Fibroblast of skin of right quadriceps (primary cell): Measurements from ENCODE around the gene SCGB2B2.
"Not testable (repeated sequence)": the region's sequence is repeated elsewhere in the genome, so short reads cannot be mapped to it uniquely, and the experiment has no call there.

Experiments
- DNase-seq: peaks from one replicate; pipeline ENCODE4 v3.0.0-alpha.2; 2013

SCGB2B2 gene, protein sequence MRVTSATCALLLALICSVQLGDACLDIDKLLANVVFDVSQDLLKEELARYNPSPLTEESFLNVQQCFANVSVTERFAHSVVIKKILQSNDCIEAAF

DNA sequence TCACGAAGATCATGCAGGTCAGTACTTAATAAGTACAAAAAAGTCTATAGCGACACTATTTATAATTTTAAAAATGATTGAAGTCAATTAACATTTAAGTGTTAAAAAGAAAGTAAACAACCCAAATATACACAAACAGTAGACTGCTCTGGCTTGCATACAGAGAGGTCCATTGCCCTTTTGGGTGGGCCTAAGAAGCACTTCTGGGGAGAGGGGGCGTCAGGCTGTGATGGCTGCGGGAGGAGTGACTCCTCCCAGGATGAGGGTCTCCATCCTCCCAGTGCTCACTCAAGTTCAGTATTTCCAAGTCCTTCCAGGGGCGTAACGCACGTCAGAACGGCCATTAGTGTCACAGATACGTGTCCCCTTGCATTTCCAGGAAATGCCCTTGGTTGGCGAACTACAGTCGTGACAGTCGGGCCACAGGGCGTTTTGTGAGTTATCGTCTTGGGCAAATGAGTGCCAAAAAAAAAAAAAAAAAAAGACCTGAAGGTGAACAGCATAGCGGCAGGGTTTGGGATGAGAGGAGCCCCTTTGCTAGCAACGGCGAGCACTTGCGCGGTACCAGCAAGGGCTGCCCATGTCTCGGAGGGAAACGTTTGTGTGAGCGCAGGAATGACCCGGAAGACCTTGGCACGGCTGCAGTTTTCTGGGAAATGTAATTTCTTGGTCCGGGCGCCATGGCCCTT lies at the start of gene SCGB2B2:
Gene SCGB2B2, minus strand, starts transcription at position 463 of the 689 bp plus-strand sequence. CDS start 82,596 bp downstream, outside the sequence.
- DNase-seq: peak; percentile 89

DNA sequence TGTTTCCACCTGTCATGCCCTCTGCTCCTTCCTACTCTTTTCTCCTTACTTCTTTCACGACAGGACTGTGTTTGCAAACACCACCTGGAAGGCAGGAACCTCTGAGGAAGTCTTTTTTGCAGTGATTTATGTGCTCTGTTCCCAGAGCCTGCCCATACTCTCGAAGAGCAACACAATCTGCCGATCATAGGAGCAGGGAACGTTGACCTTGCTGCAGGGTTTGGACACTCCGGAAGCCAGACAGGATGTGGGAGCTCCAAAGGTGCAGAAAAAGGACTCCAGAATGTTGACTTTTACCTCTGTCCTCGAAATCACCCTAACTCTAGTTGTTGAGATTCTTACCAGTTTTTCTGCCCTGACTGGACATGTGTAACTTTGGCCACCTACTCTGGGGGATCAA lies 48.4 kb upstream of the SCGB2B2 start:
- no peak for DNase-seq

DNA sequence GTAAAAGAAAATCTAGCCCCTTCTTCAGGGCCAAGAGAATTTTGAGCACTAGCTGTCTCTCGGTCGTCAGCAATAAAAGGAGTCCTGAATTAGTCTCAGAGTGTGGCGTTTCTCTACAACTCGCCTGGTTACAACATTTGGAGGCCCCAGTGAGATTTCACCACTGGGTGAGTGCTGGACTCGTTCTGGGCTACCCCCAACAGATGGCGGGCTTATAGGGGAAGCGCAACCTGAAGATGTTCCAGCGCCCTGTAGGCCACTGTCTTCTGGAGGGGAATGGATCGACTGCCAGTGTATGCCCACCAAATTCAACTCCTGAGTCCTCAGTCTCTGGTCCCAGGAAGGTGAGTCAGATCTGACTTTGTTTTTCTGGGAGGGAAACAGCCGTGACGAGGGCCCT lies 45.4 kb upstream of the SCGB2B2 start:
- DNase-seq: no peak

DNA sequence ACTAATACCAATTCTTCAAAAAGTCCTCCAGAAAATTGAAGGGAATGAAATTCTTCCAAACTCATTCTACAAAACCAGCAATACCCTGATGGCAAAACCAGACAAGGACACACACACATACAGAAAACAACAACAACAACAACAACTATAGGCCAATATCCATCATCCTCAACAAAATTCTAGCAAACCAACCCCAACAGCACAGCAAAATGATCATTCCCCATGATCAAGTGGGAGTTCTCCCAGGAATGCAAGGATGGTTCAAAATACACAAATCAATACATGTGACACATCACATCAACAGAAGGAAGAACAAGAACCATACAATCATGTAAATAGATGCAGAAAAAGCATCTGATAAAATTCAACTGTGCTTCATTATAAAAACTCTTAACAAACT lies 38.4 kb upstream of the SCGB2B2 start:
- DNase-seq: no peak

DNA sequence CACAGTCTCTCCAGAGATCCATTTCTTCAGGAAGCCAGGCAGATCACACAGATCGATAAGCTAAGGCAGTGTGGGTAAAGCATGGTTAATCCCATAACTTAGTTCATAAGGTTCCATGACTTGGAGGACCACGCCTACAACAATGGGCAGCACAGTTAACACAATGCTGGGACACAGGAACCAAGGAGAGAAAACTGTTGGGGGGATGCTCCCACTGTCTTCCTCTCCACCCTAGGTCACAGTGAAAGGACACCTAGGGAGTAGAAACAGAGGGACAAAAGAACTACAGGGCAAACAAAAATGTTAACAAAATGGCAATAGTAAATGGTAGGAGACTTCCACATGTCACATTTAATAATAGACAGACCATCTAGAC lies 36.3 kb upstream of the SCGB2B2 start:
- DNase-seq: no peak

DNA sequence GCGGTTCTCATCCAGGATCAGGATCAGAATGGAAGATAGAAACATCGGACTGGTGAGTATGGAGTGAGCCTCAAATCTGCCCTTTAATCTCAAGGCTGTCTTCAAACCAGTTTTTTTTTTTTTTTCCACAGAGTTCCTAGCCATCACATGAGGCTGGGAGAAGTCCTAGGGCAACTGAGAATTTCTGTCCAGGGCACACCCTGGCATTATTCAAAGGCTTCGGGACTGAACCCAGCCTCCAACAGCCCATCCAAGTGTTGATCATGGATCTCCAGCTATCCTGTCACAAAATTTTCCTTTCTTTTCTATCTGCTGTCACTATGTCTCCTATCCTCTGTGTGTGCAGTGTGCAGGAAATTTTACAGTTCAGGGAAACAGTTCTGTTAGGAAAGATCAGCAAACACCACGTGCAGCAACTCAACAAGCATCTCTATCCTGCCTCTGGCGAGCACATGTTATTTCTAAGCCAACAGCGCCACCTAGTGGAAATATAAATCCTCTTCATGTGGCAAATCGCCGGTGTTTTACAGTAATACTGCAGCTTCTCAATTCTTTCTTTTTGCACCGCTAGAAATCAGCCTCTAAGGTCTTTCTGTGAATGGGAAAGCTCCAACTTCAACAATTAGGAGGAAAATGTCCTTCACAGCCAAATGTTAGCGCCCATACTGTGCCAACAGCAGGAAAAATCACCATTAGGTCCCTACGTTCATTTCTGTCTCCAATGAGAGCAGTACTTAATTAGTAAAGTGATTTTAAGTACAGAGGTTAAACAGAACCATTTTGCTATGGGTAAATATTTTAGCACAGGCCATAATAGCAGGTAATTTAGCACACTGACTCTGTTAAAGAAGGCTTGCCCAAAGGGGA lies 35.7 kb upstream of the SCGB2B2 start:
- DNase-seq: peak; percentile 61

DNA sequence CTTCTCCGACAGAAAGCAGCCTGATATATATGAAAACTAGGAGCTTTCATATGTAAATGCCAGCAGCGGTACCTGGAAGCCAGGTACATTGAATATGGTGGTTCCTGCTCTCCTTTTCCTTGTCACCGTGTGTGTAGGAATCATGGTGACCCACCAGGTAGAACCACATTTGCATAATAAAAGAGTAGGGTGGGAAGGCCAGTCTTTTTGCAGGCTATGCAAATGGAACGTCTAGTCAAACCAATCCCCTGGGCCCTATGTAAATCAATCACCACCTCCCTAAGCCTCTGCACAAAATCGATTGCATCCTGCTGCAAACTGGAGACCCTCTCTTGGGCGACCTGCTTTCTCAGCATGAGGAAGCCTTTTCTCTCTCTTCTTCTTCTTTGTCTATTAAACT lies 34.9 kb upstream of the SCGB2B2 start:
- DNase-seq: no peak

DNA sequence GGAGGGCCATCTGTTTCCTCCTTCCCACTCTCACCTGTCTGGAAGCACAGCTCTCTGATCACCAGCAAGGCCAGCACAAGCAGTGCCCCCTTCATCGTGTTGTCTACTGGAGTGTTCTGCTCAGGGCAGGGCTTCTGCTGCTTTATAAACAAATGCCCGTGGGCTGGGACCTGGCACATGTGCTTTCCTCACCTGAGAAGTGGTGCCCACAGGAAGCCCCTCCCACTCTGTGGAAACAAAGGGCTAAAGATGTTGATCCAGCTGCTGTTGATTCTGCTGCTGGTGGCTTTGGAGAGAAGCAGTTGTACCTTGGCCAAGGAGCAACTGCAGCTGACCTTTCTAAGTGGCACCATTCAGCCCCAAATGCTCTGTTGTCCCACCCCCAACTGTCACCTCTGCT lies 30.7 kb upstream of the SCGB2B2 start:
- no peak for DNase-seq

DNA sequence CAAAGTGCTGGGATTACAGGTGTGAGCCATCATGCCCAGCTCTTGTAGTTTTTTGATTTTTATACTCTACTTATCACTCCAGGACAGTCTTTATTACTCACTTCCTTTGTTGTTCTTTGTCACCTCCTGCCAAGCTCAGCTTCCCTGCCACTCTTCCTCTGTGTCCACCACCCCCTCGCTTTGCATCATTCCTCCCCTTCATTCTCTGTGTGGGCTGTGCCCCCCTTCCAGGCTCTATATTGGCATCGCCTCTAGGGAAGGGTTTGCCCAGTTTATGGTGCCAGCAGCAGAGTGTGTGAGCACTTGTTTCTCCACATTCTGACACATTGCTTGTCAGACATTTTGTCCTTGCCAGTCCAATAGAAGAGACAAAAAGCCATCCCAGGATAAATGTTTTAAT lies 15.6 kb upstream of the SCGB2B2 start:
- DNase-seq: no peak

DNA sequence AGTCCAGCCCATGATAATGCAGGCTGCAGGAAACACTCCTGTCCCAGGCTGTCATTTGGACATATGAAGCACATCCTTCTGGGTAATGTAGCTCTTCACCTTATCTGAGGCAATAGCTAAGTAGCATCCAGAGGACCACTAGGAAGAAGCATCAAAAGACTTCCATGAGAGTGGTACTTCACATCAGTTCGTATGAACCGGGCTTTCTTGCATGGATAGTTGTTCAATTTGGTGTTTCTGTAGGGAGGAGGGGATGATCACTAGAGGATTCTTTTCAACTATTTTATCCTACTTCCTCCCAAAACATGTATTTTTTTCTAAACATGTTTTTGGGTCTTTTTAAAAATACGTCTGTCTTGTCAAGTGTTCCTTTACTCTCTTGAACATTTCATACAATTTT lies 13.4 kb upstream of the SCGB2B2 start:
- DNase-seq: no peak

DNA sequence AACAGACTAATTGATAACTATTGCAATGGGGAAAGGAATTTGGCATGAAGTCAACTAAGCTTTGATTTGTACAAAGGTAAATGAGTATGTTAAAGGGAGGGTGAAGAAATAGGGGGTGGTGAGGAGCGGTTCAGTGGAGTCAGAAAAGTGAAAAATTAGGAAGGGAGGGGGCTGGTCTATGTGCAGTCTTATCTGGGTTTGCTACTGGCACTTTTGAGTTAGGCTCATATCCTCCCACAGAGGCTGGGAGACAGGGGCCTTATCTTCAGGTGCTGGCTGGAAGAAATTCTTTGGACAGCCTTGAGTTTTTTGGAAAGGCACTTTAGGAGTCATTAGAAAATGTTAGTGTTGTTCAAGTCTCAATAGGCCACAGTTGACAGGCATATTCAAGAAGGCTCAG lies 11.6 kb upstream of the SCGB2B2 start:
- no peak for DNase-seq

DNA sequence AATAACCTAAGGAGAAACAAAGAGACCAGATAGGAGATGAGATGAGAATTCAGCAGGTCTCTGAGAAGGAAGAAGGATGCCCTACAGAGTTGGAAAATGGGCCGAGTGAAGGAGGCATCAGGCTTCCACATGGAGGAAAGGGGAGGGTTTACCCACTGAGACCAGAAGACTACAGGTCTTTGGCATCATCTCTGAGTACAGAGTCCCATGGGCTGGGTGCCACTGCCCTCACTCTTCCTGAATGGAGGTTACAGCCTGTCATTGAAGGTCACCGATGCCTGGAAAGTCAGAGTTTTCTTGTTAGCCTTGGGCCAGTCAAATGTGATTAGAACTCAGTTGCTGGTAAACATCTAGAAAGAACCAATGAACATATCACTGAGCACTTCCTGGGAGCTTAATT lies 10.4 kb upstream of the SCGB2B2 start:
- no peak for DNase-seq

DNA sequence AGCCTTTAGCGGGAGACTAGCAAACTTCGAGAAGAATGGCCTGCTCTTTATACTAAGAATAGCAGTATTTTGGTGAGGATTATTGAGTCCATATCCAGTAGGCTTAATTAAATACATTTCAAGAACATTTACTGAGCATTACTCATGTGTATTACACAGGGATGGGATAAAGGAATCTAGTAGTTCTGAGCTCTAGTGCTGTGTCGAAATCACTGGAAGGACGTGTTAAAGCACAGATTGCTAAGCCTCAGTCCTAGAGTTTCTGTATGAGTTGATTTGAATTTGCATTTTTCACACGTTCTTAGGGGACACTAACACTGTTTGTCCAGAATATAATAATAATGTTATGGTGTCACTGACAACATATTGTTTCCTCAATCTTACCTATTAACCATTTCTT lies 9.5 kb upstream of the SCGB2B2 start:
- DNase-seq: no peak

DNA sequence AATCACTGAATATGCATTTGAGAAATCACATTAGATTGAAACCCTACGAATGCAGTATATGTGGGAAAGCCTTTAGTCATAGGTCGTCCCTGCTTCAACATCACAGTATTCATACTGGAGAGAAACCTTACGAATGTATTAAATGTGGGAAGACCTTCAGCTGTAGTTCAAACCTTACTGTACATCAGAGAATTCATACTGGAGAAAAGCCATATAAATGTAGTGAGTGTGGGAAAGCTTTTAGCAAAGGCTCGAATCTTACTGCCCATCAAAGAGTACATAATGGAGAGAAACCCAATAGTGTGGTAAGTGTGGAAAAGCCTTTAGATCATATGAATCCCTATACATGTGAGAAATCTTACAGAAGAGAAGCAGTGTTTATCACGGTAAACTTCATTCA lies 8.3 kb upstream of the SCGB2B2 start:
- not testable (repeated sequence) for DNase-seq

DNA sequence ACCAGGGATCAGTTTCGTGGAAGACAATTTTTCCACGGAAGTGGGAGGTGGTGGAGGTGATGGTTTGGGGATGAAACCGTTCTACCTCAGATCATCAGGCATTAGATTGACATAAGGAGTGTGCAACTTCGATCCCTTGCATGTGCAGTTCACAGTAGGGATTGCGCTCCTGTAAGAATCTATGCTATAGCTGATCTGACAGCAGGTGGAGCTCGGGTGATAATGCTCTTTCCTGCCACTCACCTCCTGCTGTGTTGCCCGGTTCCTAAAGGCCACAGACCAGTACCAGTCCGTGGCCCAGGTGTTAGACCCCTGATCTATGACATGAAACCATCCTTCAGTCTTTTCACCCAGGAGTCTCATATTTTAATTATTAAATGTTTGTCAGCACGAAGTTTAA lies 4.5 kb upstream of the SCGB2B2 start:
- no peak for DNase-seq

DNA sequence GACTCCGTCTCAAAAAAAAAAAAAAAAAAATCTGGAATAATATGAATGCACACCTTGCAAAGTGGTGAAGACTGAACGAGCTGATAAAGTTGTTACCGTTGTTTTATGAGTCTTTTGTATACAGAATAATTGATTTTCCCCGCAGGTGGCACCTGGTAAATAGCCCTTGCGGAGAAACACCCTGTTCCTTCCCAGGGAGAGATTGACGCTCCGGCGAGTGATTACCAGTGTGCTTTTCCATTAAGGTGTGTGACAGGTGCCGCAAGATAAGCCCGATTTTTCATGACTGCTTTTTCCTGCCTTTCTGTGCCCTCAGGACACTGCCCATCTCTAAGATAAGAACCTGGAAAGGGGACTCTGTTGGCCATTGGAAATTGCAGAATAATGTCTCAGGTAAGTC lies 1.5 kb upstream of the SCGB2B2 start:
- no peak for DNase-seq

DNA sequence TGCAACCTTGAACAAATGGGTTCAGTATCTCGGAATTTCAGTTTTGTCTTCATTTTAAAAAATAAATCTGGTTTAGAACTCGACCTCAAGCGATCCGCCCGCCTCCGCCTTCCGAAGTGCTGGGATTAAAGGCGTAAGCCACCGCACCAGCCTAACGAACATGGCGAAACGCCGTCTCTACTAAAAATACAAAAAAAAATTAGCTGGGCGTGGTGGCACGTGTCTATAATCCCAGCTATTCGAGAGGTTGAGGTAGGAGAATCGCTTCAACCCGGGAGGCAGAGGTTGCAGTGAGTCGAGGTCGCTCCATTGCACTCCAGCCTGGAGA lies 1.1 kb upstream of the SCGB2B2 start:
- no peak for DNase-seq

DNA sequence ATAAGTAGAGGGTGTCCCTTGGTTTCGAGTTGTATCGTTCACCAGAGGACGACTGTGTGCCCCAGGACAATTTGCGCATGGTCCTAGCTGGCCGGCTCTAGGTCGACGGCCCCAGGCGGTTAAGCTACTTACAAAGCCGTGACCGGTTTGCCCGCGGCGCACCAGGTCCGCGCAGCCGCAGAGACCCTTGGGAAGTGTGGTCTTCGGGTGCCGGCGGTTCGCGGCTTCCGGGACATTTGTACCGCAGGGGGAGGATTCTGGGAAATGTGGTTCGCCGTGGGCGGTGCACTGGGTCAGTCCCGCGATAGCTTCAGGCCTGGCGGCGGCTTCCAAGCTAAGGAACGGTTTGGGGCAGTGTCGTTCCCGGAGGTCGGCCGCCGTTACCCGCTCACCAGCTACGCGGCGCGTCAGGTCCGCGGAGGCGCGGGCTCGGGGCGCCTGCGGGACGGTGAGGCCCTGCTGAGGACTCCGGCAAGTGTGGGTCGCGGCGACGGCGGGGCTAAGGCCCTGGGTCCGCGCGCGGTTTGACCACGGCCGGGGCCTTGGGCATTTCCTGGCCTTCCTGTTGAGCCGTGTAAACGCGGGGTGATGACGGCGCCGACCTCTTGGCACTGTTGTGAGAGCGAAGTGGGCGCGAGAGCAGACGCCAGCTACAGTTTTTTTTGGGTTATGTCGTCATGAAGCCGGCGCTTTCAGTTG lies 576 bp upstream of the SCGB2B2 start, which contains the start of gene ZNF302:
Gene ZNF302, plus strand, starts transcription at position 293 of the 699 bp plus-strand sequence. CDS start 1,127 bp downstream, outside the sequence.
- DNase-seq: peak; percentile 97

DNA sequence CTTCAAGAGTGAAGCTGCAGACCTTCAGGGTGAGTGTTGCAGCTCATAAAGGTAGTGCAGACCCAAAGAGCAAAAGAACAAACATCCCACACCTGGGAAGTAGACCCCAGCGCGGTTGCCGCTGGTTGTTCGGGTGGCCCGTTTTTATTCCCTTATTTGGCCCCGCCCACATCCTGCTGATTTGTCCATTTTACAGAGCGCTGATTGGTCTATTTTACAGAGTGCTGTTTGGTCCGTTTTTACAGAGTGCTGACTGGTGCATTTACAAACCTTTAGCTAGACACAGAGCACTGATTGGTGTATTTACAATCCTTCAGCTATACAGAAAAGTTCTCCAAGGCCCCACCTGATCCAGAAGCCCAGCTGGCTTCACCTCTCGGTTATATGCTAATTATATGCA lies 1.0 kb downstream of the SCGB2B2 start:
- DNase-seq: no peak

DNA sequence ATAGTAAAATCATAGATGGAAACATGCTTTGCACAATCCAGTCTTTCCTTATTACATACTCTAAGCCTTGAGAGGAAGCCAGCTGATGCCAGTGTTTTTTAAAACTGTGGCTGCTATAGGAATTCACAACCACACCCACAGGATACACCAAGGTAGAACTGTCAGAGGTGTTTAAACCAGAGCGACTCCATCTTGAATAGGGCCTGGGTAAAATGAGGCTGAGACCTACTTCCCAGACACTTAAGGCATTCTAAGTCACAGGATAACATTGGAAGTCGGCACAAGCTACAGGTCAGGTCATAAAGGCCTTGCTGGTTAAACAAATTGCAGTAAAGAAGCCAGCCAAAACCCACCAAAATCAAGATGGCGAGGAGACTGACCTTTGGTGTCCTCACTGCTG lies 1.7 kb downstream of the SCGB2B2 start:
- DNase-seq: no peak

DNA sequence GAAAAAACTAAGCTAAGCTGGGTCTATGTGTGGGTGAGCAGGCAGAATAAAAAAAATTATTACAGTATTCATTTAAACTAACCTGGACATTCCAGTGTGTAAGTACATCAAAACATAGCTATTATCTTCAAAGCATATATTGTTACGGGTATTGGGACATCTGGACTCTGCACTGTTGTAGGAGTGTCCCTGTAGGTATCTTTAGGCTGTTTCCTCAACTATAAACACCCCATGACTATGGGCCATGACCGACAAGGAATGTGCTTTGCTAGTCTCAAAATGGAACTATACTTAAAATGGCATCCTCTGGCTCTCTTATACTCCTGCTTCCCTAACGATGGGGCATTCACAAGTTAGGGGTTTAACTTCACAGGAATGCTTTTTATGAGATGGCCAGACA lies 3.4 kb downstream of the SCGB2B2 start:
- no peak for DNase-seq

DNA sequence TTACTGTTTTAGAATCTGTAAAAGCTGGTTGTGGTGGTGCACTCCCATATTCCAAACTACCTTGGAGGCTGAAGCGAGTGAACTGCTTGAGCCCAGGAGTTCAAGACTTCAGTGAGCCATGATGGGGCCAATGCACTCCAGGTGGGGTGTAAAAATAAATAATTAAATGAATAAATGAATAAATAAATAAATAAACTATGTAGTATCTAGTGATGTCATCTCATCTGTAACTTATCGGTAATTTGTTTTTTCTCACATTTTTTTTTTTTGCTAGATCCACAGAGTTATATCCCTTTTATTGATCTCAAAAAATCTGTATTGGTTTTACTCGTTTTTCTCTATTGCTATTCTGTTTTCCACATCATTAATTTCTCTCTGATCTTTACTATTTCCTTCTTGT lies 5.0 kb downstream of the SCGB2B2 start:
- no peak for DNase-seq

DNA sequence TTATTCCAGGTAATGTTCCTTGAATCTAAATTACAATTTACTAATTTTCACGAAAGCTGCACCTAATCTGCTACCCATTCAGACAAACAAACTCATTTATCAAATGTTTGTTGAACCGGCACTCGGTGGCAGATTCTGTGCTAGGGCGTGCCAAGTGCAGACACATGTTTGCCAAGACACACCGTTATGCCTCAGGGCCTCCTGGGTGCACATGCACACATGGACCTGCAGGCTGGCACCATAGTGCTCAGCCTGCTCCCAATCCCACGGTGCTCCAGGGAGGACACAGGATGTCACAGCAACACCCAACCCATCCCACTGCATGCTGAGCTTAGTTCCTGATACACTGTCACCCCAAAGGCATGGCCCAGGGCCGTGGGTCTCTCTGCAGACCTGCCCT lies 7.7 kb downstream of the SCGB2B2 start:
- no peak for DNase-seq

DNA sequence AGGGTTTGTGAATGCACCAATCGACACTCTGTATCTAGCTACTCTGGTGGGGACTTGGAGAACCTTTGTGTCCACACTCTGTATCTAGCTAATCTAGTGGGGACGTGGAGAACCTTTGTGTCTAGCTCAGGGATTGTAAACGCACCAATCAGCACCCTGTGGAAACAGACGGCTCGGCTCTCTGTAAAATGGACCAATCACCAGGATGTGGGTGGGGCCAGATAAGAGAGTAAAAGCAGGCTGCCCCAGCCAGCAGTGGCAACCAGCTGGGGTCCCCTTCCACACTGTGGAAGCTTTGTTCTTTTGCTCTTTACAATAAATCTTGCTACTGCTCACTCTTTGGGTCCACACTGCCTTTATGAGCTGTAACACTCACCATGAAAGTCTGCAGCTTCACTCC lies 8.3 kb downstream of the SCGB2B2 start:
- DNase-seq: not testable (repeated sequence)
